K562 (cell line): ENCODE data around the gene NINJ2. TPM values are rescaled to one million over a fixed set of nuclear protein-coding genes. Genes with fewer than 3 reads are reported as not detected.

Experiments
- polyA plus RNA-seq, 8 experiments: library from polyadenylated mRNA; depleted of rRNA in 4 of 8; stranded (reverse) in 5 of 8; unstranded in 3 of 8; fragments of >200 nt; fragmentation: Nextera tagmentation in 2 of 8; fragmentation: Illumina TruSeq in 1 of 8; extraction: Ambion mirVana in 2 of 8; extraction: Trizol in 1 of 8; gene quantifications; 2 replicates each; pipeline versions ENCODE4 v1.2.1 to v1.2.3, GENCODE V29; 2011 to 2014; ENCODE audit warnings: inconsistent platforms in 1 of 8, missing spikeins in 1 of 8
- total RNA-seq, 7 experiments: library from RNA; depleted of rRNA in 6 of 7; stranded (reverse); fragments of >200 nt in 6 of 7; fragmentation: Illumina TruSeq in 2 of 7; extraction: Trizol in 2 of 7; gene quantifications; 2 replicates each; pipeline versions ENCODE4 v1.2.1 to v1.2.3, GENCODE V29; 2011 to 2021; ENCODE audit warnings: low replicate concordance in 1 of 7
- TF ChIP-seq, protein P1 (sequence below), 2 experiments: fragments of 450-650 bp; formaldehyde crosslinking in 1 of 2; IDR thresholded peaks; 2 replicates each; pipeline versions ENCODE4 v1.4.0 to v1.6.1; 2014 to 2020; ENCODE audit warnings: mild to moderate bottlenecking in 2 of 2, borderline replicate concordance in 1 of 2, low read depth in 1 of 2

NINJ2 gene
- total and polyA plus RNA-seq, 9 of the 15 experiments (the other 6 are each of a cell fraction or from before 2014, with no cell fraction given), result 2.6 to 16.0 (median 4.5) TPM

DNA sequence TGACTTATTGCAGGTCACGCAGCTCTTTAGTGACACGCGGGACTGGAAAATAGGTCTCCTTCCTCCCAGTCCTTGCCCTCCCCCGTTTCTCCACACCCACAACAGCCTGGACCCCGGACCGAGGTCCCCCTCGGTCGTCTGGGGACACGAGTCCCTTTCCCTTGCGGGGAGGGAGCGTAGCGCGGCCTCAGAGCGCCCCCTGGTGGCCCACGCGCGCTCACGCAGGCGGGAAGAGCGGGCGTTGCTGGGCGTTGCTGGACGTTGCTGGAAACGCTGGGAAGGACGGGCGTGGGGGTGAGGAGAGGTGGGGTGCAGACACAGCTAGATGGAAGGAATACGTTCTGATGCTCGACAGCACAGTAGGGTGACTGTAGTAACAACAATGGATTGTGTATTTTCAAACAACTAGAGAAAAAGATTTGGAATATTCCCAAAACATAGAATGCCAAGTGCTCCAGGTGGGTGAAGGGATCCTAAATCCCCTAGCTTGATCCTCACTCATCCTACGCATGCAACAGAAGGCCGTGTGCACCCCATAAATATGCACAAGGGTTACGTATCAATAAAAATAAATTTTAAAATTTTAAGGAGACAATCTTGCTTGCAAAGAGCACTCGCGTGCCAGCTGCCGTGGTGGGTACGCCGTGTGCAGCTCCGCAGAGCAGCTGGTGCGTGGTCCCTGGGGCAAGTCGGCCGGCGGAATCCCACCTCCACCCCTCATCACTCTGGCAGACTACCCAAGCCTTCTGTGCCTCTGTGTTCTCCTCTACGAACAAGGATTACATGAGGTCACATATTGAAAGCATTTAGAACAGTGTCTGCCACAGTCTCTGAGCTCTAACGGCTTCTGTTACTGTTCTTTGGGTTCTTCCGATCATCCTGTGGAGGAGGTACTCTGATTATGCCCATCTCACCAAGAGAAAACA is 116.1 kb downstream of the NINJ2 start (continued):
- TF ChIP-seq, protein P1, sequence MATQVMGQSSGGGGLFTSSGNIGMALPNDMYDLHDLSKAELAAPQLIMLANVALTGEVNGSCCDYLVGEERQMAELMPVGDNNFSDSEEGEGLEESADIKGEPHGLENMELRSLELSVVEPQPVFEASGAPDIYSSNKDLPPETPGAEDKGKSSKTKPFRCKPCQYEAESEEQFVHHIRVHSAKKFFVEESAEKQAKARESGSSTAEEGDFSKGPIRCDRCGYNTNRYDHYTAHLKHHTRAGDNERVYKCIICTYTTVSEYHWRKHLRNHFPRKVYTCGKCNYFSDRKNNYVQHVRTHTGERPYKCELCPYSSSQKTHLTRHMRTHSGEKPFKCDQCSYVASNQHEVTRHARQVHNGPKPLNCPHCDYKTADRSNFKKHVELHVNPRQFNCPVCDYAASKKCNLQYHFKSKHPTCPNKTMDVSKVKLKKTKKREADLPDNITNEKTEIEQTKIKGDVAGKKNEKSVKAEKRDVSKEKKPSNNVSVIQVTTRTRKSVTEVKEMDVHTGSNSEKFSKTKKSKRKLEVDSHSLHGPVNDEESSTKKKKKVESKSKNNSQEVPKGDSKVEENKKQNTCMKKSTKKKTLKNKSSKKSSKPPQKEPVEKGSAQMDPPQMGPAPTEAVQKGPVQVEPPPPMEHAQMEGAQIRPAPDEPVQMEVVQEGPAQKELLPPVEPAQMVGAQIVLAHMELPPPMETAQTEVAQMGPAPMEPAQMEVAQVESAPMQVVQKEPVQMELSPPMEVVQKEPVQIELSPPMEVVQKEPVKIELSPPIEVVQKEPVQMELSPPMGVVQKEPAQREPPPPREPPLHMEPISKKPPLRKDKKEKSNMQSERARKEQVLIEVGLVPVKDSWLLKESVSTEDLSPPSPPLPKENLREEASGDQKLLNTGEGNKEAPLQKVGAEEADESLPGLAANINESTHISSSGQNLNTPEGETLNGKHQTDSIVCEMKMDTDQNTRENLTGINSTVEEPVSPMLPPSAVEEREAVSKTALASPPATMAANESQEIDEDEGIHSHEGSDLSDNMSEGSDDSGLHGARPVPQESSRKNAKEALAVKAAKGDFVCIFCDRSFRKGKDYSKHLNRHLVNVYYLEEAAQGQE (IDR thresholded peaks at IDR 0.05; ENCODE audit: borderline replicate concordance), result peak; percentile 89
- TF ChIP-seq, protein P1 (CRISPR knock-in tag; IDR thresholded peaks at IDR 0.05; ENCODE audit: low read depth), result no peak
